Stomach (tissue), 9 donors: ENCODE results near the gene KLF9. TPM values are rescaled to one million over a fixed set of nuclear protein-coding genes. Genes with fewer than 3 reads are reported as not detected.
A peak's percentile ranks its signal among the peaks of the same experiment; 100 is the strongest.

Source experiments
- DNase-seq, 2 donors: peaks; one replicate each; pipeline versions ENCODE4 v3.0.0 to v3.0.0-alpha.2; 2013 to 2019
- H3K27ac ChIP-seq, 5 donors: fragments of 200-600 bp in 4 of 5; sonication (generic) in 4 of 5; one replicate each; pipeline ENCODE4 v1.5.1; 2013 to 2019; ENCODE audit warnings: mild to moderate bottlenecking in 1 of 5, moderate library complexity in 1 of 5
- H3K27me3 ChIP-seq, 3 donors: fragments of 200-600 bp; sonication (generic); one replicate each; pipeline ENCODE4 v1.5.1; 2017 to 2019; ENCODE audit warnings: mixed run types in 1 of 3
- H3K36me3 ChIP-seq, 4 donors: fragments of 200-600 bp; sonication (generic); 1 replicate in 3 of 4; 2 replicates in 1 of 4; pipeline ENCODE4 v1.5.1; 2016 to 2019
- H3K4me1 ChIP-seq, 4 donors: fragments of 200-600 bp; sonication (generic); one replicate each; pipeline ENCODE4 v1.5.1; 2016 to 2019
- H3K4me3 ChIP-seq, 4 donors: fragments of 200-600 bp; sonication (generic) in 3 of 4; one replicate each; pipeline ENCODE4 v1.5.1; 2016 to 2019; ENCODE audit warnings: mild to moderate bottlenecking in 1 of 4
- H3K9me3 ChIP-seq, 4 donors: fragments of 200-600 bp; sonication (generic); one replicate each; pipeline ENCODE4 v1.5.1; 2016 to 2019
- EP300 ChIP-seq: sonication (generic); formaldehyde crosslinking; IDR thresholded peaks from one replicate; pipeline ENCODE4 v1.6.1; 2017; ENCODE audit warnings: antibody characterized with exemption
- POLR2A ChIP-seq, 4 donors: fragments of 450-650 bp; IDR thresholded peaks; one replicate each; pipeline ENCODE4 v1.6.1; 2016; ENCODE audit warnings: antibody characterized with exemption in 4 of 4, control low read depth in 2 of 4, mild to moderate bottlenecking in 1 of 4, moderate library complexity in 1 of 4
- POLR2AphosphoS5 ChIP-seq, 3 donors: sonication (generic); formaldehyde crosslinking; IDR thresholded peaks; one replicate each; pipeline ENCODE4 v1.6.1; 2016; ENCODE audit warnings: antibody characterized with exemption in 3 of 3
- WGBS, 5 donors: extraction: QIAGEN DNeasy Blood & Tissue Kit in 3 of 5; methylation state at CpG; one replicate each; pipeline versions ENCODE4 v1.1.5 to v1.1.7; 2013 to 2018; 5-methylcytosine and 5-hydroxymethylcytosine counted together
- intact Hi-C: fragments of 100-400 bp; cut with DNase I; formaldehyde crosslinking; loops from one replicate; pipeline ENCODE4 v1.15.1; 2023; ENCODE audit warnings: low total_unique reads
- polyA plus RNA-seq, 3 donors: library from polyadenylated mRNA; stranded (reverse); fragments of 200-250 nt; gene quantifications; one replicate each; pipeline ENCODE4 v1.2.3, GENCODE V29; 2013
- total RNA-seq, 5 donors: library from RNA; depleted of rRNA; stranded (reverse); fragments of >200 nt; gene quantifications; one replicate each; pipeline versions ENCODE4 v1.1.0 to v1.2.3, GENCODE V29; 2014 to 2016
- TF ChIP-seq, protein P1 (sequence below), 7 experiments: fragments of 450-650 bp in 4 of 7; fragments of 200-600 bp in 3 of 7; sonication (generic) in 3 of 7; IDR thresholded peaks; one replicate each; pipeline ENCODE4 v1.5.1; 2016 to 2019; ENCODE audit warnings: antibody characterized with exemption in 7 of 7, control low read depth in 2 of 7, mild to moderate bottlenecking in 1 of 7
- donor health status: healthy with polysubstance abuse.
- donor health status: Bipolar disorder and iron deficiency.
- donor health status: healthy.

KLF9 gene
- total and polyA plus RNA-seq, 8 donors: 27.9 to 174 (median 55.8) TPM

DNA sequence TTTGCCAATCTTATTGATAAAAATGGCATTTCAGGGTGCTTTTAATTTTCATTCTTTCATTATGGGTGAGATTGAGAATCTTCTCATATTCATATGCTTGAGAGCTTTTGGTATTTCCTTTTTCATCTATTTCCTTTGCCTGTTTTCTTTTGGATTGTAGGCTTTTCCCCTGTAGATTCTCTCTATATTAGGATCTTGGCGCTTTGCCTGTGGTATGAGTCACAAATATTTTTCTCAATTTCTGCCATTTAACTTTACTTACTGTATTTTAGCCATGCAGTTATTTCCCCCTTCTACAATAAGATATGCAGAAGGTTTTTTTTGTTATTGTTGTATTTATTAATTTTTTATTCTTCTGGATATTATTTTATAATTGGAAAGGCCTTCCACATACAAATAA, 21.5 kb upstream of the KLF9 start:
- Histone ChIP-seq H3K4me3 (no peak overlapping the region), H3K27ac (peak overlapping the region in 4 of 5 donors; percentile 10 to 48 (median 30)), H3K36me3 (no peaks in the 10 kb centered on the region), H3K4me1 (peaks cover 19 to 56% (median 36%) of the 10 kb centered on the region in 4 donors), H3K27me3 (no peaks in the 10 kb centered on the region), H3K9me3 (no peaks in the 10 kb centered on the region)
- intact Hi-C loops: no loop called here
- DNase-seq: peak in 1 of 2 donors; percentile 66
- 67 to 85% (median 76%) methylated on average over 1 of the region's 1 CpG for WGBS, 5 donors
- TF ChIP-seq EP300 (no peak), POLR2A (IDR thresholded peaks at IDR 0.05) (no peak)
- TF ChIP-seq, protein P1, sequence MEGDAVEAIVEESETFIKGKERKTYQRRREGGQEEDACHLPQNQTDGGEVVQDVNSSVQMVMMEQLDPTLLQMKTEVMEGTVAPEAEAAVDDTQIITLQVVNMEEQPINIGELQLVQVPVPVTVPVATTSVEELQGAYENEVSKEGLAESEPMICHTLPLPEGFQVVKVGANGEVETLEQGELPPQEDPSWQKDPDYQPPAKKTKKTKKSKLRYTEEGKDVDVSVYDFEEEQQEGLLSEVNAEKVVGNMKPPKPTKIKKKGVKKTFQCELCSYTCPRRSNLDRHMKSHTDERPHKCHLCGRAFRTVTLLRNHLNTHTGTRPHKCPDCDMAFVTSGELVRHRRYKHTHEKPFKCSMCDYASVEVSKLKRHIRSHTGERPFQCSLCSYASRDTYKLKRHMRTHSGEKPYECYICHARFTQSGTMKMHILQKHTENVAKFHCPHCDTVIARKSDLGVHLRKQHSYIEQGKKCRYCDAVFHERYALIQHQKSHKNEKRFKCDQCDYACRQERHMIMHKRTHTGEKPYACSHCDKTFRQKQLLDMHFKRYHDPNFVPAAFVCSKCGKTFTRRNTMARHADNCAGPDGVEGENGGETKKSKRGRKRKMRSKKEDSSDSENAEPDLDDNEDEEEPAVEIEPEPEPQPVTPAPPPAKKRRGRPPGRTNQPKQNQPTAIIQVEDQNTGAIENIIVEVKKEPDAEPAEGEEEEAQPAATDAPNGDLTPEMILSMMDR (IDR thresholded peaks at IDR 0.05): no peak

DNA sequence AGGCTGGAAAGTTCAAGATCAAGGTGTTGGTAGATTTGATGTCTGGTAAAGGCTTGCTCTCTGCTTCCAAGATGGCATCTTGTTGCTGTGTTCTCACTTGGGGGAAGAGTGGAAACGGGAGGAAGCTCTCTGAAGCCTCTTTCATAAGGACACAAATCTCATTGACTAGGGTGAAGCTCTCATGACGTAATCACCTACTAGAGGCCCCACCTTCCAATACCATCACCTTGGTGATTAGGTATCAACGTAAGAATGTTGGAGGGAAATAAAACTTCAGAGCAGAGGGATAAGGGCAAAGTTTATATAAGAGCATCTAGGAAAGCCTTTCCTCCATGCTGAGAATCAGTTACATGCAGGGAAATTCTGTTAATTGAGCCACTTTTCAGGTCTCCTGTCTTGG, 15.4 kb upstream of the KLF9 start:
- TF ChIP-seq POLR2AphosphoS5 (IDR thresholded peaks at IDR 0.05) (no peak), EP300 (no peak), POLR2A (IDR thresholded peaks at IDR 0.05) (no peak)
- TF ChIP-seq, protein P1 (IDR thresholded peaks at IDR 0.05): no peak
- H3K4me1 ChIP-seq: peaks cover 0 to 12% (median 10%) of the 10 kb centered on the region in 4 donors
- no peak for DNase-seq
- H3K27me3 ChIP-seq: no peaks in the 10 kb centered on the region
- H3K36me3 ChIP-seq: no peaks in the 10 kb centered on the region
- WGBS, 5 donors: 80 to 86% (median 81%) methylated on average over 3 of the region's 3 CpGs
- H3K9me3 ChIP-seq: no peaks in the 10 kb centered on the region
- no peak overlapping the region for H3K27ac ChIP-seq
- H3K4me3 ChIP-seq: no peak overlapping the region
- intact Hi-C loops: loop anchor here (10.0 kb wide), 1 partner anchor 45 kb away; no protein-coding TSS in a partner anchor

DNA sequence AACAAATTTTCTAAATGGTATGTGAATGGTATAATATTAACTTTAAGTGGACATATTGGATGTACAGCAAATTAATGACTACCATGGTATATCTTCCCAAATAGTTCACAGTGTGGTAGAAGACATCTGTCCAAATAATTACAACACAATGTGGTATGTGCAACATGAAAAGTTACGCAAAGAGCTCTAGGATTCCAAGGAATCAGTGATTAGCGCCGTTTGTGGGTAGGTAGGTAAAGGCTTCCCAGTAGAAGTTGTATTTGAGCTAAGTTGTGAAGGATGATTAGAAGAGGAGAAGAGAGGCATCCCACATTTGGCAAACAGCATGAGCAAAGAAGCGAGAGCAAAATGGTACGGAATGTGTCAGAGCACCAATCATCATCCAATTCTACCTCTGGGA, 14.3 kb upstream of the KLF9 start:
- Histone ChIP-seq H3K36me3 (no peaks in the 10 kb centered on the region), H3K4me3 (no peak overlapping the region), H3K4me1 (peaks cover 0 to 12% (median 10%) of the 10 kb centered on the region in 4 donors), H3K27me3 (no peaks in the 10 kb centered on the region), H3K9me3 (no peaks in the 10 kb centered on the region), H3K27ac (no peak overlapping the region)
- intact Hi-C loops: loop anchor here (10.0 kb wide), 1 partner anchor 46 kb away; no protein-coding TSS in a partner anchor
- DNase-seq: no peak
- TF ChIP-seq, protein P1 (IDR thresholded peaks at IDR 0.05): no peak
- no peak for TF ChIP-seq POLR2A (IDR thresholded peaks at IDR 0.05)
- no peak for TF ChIP-seq EP300
- TF ChIP-seq POLR2AphosphoS5 (IDR thresholded peaks at IDR 0.05): no peak
- 90 to 98% (median 95%) methylated on average over 5 of the region's 5 CpGs for WGBS, 5 donors

DNA sequence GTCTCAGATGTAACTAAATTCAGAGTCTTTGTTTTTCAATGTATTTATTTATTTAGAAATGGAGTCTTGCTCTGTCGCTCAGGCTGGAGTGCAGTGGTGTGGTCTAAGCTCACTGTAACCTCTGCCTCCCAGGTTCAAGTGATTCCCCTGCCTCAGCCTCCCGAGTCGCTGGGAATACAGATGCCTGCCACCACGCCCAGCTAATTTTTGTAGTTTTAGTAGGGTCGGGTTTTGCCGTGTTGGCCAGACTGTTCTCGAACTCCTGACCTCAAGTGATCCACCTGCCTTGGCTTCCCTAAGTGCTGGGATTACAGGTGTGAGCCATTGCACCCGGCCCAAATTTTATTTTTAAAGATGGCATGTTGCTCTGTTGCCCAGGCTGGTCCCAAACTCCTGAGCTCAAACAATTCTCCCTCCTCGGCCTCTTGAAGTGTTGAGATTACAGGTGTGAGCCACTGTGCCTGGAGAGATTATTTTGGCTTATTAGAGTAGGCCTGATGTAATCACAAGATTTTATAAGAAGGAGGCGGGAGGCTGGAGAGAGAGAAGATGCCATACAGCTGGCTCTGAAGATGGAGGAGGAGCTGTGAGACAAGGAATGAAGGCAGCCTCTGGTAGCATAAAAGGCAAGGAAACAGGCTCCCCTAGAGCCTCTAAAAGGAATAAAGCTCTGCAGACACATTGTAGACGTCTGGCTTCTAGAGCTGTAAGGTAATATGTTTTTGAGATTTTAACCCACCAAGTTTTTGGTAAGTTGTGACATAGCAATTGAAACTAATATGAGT, 12.9 kb upstream of the KLF9 start:
- H3K27ac ChIP-seq: peak overlapping the region in 2 of 5 donors; percentile 20 to 61
- no peaks in the 10 kb centered on the region for H3K36me3 ChIP-seq
- peaks cover under 1 to 20% (median 15%) of the 10 kb centered on the region in 4 donors for H3K4me1 ChIP-seq
- 66 to 72% (median 72%) methylated on average over 11 of the region's 11 CpGs for WGBS, 5 donors
- no peaks in the 10 kb centered on the region for H3K9me3 ChIP-seq
- no peaks in the 10 kb centered on the region for H3K27me3 ChIP-seq
- H3K4me3 ChIP-seq: no peak overlapping the region
- intact Hi-C loops: loop anchor here (10.0 kb wide), 1 partner anchor 47 kb away; no protein-coding TSS in a partner anchor
- DNase-seq: peak in 1 of 2 donors; percentile 23
- TF ChIP-seq, protein P1 (IDR thresholded peaks at IDR 0.05): no peak
- TF ChIP-seq POLR2A (IDR thresholded peaks at IDR 0.05): no peak
- TF ChIP-seq EP300: no peak
- no peak for TF ChIP-seq POLR2AphosphoS5 (IDR thresholded peaks at IDR 0.05)
